Astrocyte (in vitro differentiated cells and primary cell): ENCODE results near the gene NDUFS8. TPM values are rescaled to one million over a fixed set of nuclear protein-coding genes. Genes with fewer than 3 reads are reported as not detected.

Source experiments
- DNase-seq: peaks from one replicate; pipeline ENCODE4 v3.0.0-alpha.2; 2010; ENCODE audit warnings: low read depth
- FAIRE-seq: peaks from 2 replicates; lab custom pipeline; 2011; peaks lifted over from hg19 to GRCh38; lab: Jason Lieb, UNC
- H2AFZ ChIP-seq: 2 replicates; pipeline ENCODE4 v1.6.0; 2012; ENCODE audit warnings: low read depth, low read length, inconsistent platforms
- H3K27ac ChIP-seq: 2 replicates; pipeline ENCODE4 v1.5.1; 2011; ENCODE audit warnings: low read depth, low read length, inconsistent platforms
- H3K27me3 ChIP-seq: 2 replicates; pipeline ENCODE4 v1.6.0; 2011; ENCODE audit warnings: low read length, inconsistent platforms; ENCODE audit not compliant: insufficient read depth
- H3K36me3 ChIP-seq: 2 replicates; pipeline ENCODE4 v1.5.1; 2011; ENCODE audit warnings: low read length, inconsistent platforms; ENCODE audit not compliant: insufficient read depth
- H3K4me1 ChIP-seq: 2 replicates; pipeline ENCODE4 v1.5.1; 2011; ENCODE audit warnings: low read length, inconsistent platforms; ENCODE audit not compliant: insufficient read depth
- H3K4me2 ChIP-seq: 2 replicates; pipeline ENCODE4 v1.6.0; 2012; ENCODE audit warnings: low read length, inconsistent platforms
- H3K4me3 ChIP-seq: 2 replicates; pipeline ENCODE4 v1.5.1; 2011; ENCODE audit warnings: low read depth, mild to moderate bottlenecking, low read length, inconsistent platforms; ENCODE audit not compliant: insufficient read depth
- H3K79me2 ChIP-seq: 2 replicates; pipeline ENCODE4 v1.6.0; 2012; ENCODE audit warnings: mild to moderate bottlenecking, low read length, inconsistent platforms; ENCODE audit not compliant: insufficient read depth
- H3K9ac ChIP-seq: 2 replicates; pipeline ENCODE4 v1.6.0; 2012; ENCODE audit warnings: mild to moderate bottlenecking, low read length, inconsistent platforms
- H3K9me3 ChIP-seq: 2 replicates; pipeline ENCODE4 v1.5.1; 2012; ENCODE audit warnings: low read depth, mild to moderate bottlenecking, low read length, inconsistent platforms; ENCODE audit not compliant: insufficient read depth
- H4K20me1 ChIP-seq: 2 replicates; pipeline ENCODE4 v1.6.0; 2012; ENCODE audit warnings: low read length, inconsistent platforms; ENCODE audit not compliant: insufficient read depth
- H3K27ac Mint-ChIP-seq: one replicate; pipeline ENCODE4 v1.8.0; 2021; ENCODE audit warnings: mild to moderate bottlenecking, mixed read lengths; ENCODE audit not compliant: unreplicated experiment
- H3K27me3 Mint-ChIP-seq: one replicate; pipeline ENCODE4 v1.8.0; 2021; ENCODE audit warnings: low read depth, mixed read lengths; ENCODE audit not compliant: unreplicated experiment
- H3K36me3 Mint-ChIP-seq: one replicate; pipeline ENCODE4 v1.8.0; 2021; ENCODE audit warnings: low read depth, mixed read lengths; ENCODE audit not compliant: unreplicated experiment
- H3K4me1 Mint-ChIP-seq: one replicate; pipeline ENCODE4 v1.8.0; 2021; ENCODE audit warnings: low read depth, mixed read lengths; ENCODE audit not compliant: unreplicated experiment
- H3K4me3 Mint-ChIP-seq: one replicate; pipeline ENCODE4 v1.8.0; 2021; ENCODE audit warnings: mild to moderate bottlenecking, moderate library complexity, mixed read lengths; ENCODE audit not compliant: unreplicated experiment
- H3K9me3 Mint-ChIP-seq: one replicate; pipeline ENCODE4 v1.8.0; 2021; ENCODE audit warnings: mild to moderate bottlenecking, mixed read lengths; ENCODE audit not compliant: unreplicated experiment
- CTCF ChIP-seq: IDR thresholded peaks from 2 replicates; pipeline ENCODE4 v1.5.1; 2011; ENCODE audit warnings: low read depth, mild to moderate bottlenecking, inconsistent platforms, low read length, moderate library complexity; ENCODE audit not compliant: insufficient read depth
- EZH2 ChIP-seq: IDR thresholded peaks from 2 replicates; pipeline ENCODE4 v1.6.1; 2012; ENCODE audit warnings: mild to moderate bottlenecking, low read length, inconsistent platforms; ENCODE audit not compliant: insufficient read depth
- total RNA-seq: library from RNA; stranded (reverse); gene quantifications from 2 replicates; pipeline ENCODE4 v1.2.1, GENCODE V29; 2021

Gene NDUFS8
- total RNA-seq, 1 donor from 2014 or later, result 159 TPM

- Histone ChIP-seq H2AFZ (no peak overlapping the region), H3K27ac (no peak overlapping the region), H3K4me2 (no peak overlapping the region), H3K9me3 (no peaks in the 10 kb centered on the region), H4K20me1 (no peaks in the 10 kb centered on the region), H3K27me3 (no peaks in the 10 kb centered on the region), H3K4me1 (peaks cover 28% of the 10 kb centered on the region), H3K79me2 (peaks cover 6% of the 10 kb centered on the region), H3K4me3 (no peak overlapping the region), H3K36me3 (no peaks in the 10 kb centered on the region), H3K9ac (no peak overlapping the region)
- Mint-ChIP-seq H3K27me3 (peaks cover 4% of the 10 kb centered on the region), H3K9me3 (no peaks in the 10 kb centered on the region), H3K36me3 (peaks cover 2% of the 10 kb centered on the region), H3K4me1 (peaks cover 9% of the 10 kb centered on the region), H3K4me3 (no peak overlapping the region), H3K27ac (peak overlapping the region; percentile 47)
- FAIRE-seq (no peak), DNase-seq (no peak)
- TF ChIP-seq CTCF (no peak), EZH2 (no peak)
Measured at GRCh38 chr11:68016904-68017817, 13.3 kb upstream of the NDUFS8 start.

GRCh38 chr11:68017980-68018729 is 12.3 kb upstream of the NDUFS8 start:
- Histone ChIP-seq H3K79me2 (no peaks in the 10 kb centered on the region), H3K4me1 (peaks cover 18% of the 10 kb centered on the region), H3K4me2 (no peak overlapping the region), H3K36me3 (no peaks in the 10 kb centered on the region), H3K9ac (no peak overlapping the region), H3K4me3 (no peak overlapping the region), H3K9me3 (no peaks in the 10 kb centered on the region), H2AFZ (no peak overlapping the region), H3K27me3 (no peaks in the 10 kb centered on the region), H3K27ac (no peak overlapping the region), H4K20me1 (no peaks in the 10 kb centered on the region)
- Mint-ChIP-seq H3K27me3 (peaks cover 4% of the 10 kb centered on the region), H3K4me3 (peak overlapping the region; percentile 29), H3K9me3 (no peaks in the 10 kb centered on the region), H3K36me3 (peaks cover 2% of the 10 kb centered on the region), H3K4me1 (peaks cover 8% of the 10 kb centered on the region), H3K27ac (no peak overlapping the region)
- FAIRE-seq (no peak), DNase-seq (no peak)
- TF ChIP-seq CTCF (no peak), EZH2 (no peak)
